K562 (cell line): ENCODE measurements around the gene MYL12A. TPM values are rescaled to one million over a fixed set of nuclear protein-coding genes. Genes with fewer than 3 reads are reported as not detected.

ENCODE experiments used
- CBX8 ChIP-seq: fragments of 200-600 bp; sonication (generic); IDR thresholded peaks from 2 replicates; pipeline ENCODE4 v1.6.1; 2012; ENCODE audit warnings: borderline replicate concordance, mixed run types, low read depth, mild to moderate bottlenecking, moderate library complexity, mixed read lengths, low read length, control low read depth, inconsistent platforms; ENCODE audit not compliant: poor library complexity, severe bottlenecking; ENCODE audit errors: extremely low read depth
- CREB3 ChIP-seq: fragments of 450-650 bp; conservative IDR thresholded peaks from 2 replicates; pipeline ENCODE4 v1.6.1; 2016; ENCODE audit warnings: missing genetic modification characterization, low read depth, mild to moderate bottlenecking, missing compliant biosample characterization, moderate library complexity
- EP400 ChIP-seq: fragments of 450-650 bp; IDR thresholded peaks from 2 replicates; pipeline ENCODE4 v1.6.1; 2017; ENCODE audit warnings: antibody characterized with exemption, mild to moderate bottlenecking, moderate library complexity
- FOXJ2 ChIP-seq: fragments of 200-800 bp; sonication (Bioruptor generic); IDR thresholded peaks from 2 replicates; pipeline ENCODE4 v1.6.1; 2016; ENCODE audit warnings: missing genetic modification characterization, missing compliant biosample characterization
- FOXK1 ChIP-seq: sonication (generic); formaldehyde crosslinking; IDR thresholded peaks from 2 replicates; pipeline ENCODE4 v1.8.0; 2022; ENCODE audit warnings: missing genetic modification reagents, mild to moderate bottlenecking, borderline replicate concordance
- GTF2A2 ChIP-seq: IDR thresholded peaks from 2 replicates; pipeline ENCODE4 v1.6.1; 2016; ENCODE audit warnings: mild to moderate bottlenecking, missing genetic modification characterization, missing compliant biosample characterization
- KLF16 ChIP-seq: IDR thresholded peaks from 2 replicates; pipeline ENCODE4 v1.6.1; 2016; ENCODE audit warnings: antibody characterized with exemption
- KLF6 ChIP-seq: fragments of 250-450 bp; sonication (Bioruptor Pico); IDR thresholded peaks from 2 replicates; pipeline ENCODE4 v1.4.0; 2020; ENCODE audit warnings: mild to moderate bottlenecking, moderate library complexity, borderline replicate concordance
- MEF2A ChIP-seq: IDR thresholded peaks from 2 replicates; pipeline ENCODE4 v1.6.1; 2011; ENCODE audit warnings: low read depth, mild to moderate bottlenecking, low read length, moderate library complexity; ENCODE audit not compliant: control insufficient read depth
- STAG1 ChIP-seq: sonication (generic); formaldehyde crosslinking; IDR thresholded peaks from 2 replicates; pipeline ENCODE4 v1.5.0; 2020; ENCODE audit warnings: missing genetic modification reagents, borderline replicate concordance
- XRCC5 ChIP-seq: fragments of 200-400 bp; formaldehyde crosslinking; IDR thresholded peaks from 2 replicates; pipeline ENCODE4 v1.6.1; 2017; ENCODE audit warnings: low read depth, mild to moderate bottlenecking, low read length
- ZKSCAN8 ChIP-seq: fragments of 200-800 bp; sonication (Bioruptor generic); IDR thresholded peaks from 2 replicates; pipeline ENCODE4 v1.6.1; 2016; ENCODE audit warnings: missing genetic modification characterization, missing compliant biosample characterization
- ZNF121 ChIP-seq: sonication (generic); formaldehyde crosslinking; conservative IDR thresholded peaks from 2 replicates; pipeline ENCODE4 v1.8.0; 2022; ENCODE audit warnings: missing genetic modification reagents
- ZNF24 ChIP-seq: fragments of 450-650 bp; IDR thresholded peaks from 2 replicates; pipeline ENCODE4 v1.6.1; 2016
- ZNF507 ChIP-seq: conservative IDR thresholded peaks from 2 replicates; pipeline ENCODE4 v1.6.1; 2017; ENCODE audit warnings: missing genetic modification characterization, missing compliant biosample characterization
- ZNF655 ChIP-seq: fragments of 250-450 bp; sonication (Bioruptor Pico); IDR thresholded peaks from 2 replicates; pipeline ENCODE4 v1.5.0; 2021
- ZSCAN29 ChIP-seq: fragments of 450-650 bp; IDR thresholded peaks from 2 replicates; pipeline ENCODE4 v1.6.1; 2017
- polyA plus RNA-seq, 8 experiments: library from polyadenylated mRNA; depleted of rRNA in 4 of 8; stranded (reverse) in 5 of 8; unstranded in 3 of 8; fragments of >200 nt; fragmentation: Nextera tagmentation in 2 of 8; fragmentation: Illumina TruSeq in 1 of 8; extraction: Ambion mirVana in 2 of 8; extraction: Trizol in 1 of 8; gene quantifications; 2 replicates each; pipeline versions ENCODE4 v1.2.1 to v1.2.3, GENCODE V29; 2011 to 2014; ENCODE audit warnings: inconsistent platforms in 1 of 8, missing spikeins in 1 of 8
- total RNA-seq, 7 experiments: library from RNA; depleted of rRNA in 6 of 7; stranded (reverse); fragments of >200 nt in 6 of 7; fragmentation: Illumina TruSeq in 2 of 7; extraction: Trizol in 2 of 7; gene quantifications; 2 replicates each; pipeline versions ENCODE4 v1.2.1 to v1.2.3, GENCODE V29; 2011 to 2021; ENCODE audit warnings: low replicate concordance in 1 of 7
- TF ChIP-seq, protein P1 (sequence below): fragments of 250-450 bp; sonication (Bioruptor Pico); IDR thresholded peaks from 2 replicates; pipeline ENCODE4 v1.8.0; 2022; ENCODE audit warnings: inconsistent platforms, mild to moderate bottlenecking, moderate library complexity, borderline replicate concordance
- TF ChIP-seq, protein P2 (sequence below): sonication (generic); formaldehyde crosslinking; IDR thresholded peaks from 2 replicates; pipeline ENCODE4 v1.8.1; 2023; ENCODE audit warnings: mild to moderate bottlenecking, missing genetic modification reagents
- TF ChIP-seq, protein P3 (sequence below): fragments of 250-450 bp; sonication (Bioruptor Pico); IDR thresholded peaks from 2 replicates; pipeline ENCODE4 v1.5.0; 2021; ENCODE audit warnings: mild to moderate bottlenecking, borderline replicate concordance

MYL12A gene
- total and polyA plus RNA-seq, 9 of the 15 experiments (the other 6 are each of a cell fraction or from before 2014, with no cell fraction given), result 308 to 1,031 (median 559) TPM

DNA sequence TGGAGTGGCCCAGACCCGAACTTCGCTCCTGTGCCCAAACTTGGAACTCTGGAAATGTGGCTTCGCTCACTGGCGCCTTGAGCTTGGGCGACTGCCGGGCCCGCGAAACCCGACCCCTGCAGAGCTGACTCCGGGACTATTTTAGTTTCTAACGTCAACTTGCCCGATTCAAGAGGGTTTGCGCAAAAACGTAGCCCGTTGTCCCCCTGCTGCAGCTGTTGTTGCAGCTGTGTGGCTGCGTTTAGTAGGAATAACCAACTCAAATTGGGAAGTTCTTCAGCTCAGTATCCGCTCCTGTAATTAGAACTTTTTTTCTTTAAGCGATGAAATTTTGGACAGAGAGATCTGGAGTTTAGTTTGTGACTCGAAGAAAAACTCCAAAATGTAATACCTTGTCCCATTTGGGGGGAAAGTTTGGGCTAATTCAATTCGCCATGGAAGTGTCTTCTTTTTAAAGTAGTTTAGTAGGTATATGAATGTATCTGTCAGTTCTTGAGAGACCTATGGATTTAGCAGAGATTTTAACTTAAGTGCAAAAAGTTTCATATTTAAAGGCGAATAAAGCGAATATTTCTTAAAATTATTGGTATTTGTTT, 559 bp downstream of the MYL12A start (continued):
- no peak for TF ChIP-seq ZNF655
- TF ChIP-seq EP400, result no peak
- TF ChIP-seq ZNF121 (CRISPR knock-in tag), result no peak; the same call in 1 of the 2 replicates
- 0 out of 2 replicates have a peak, but pooled peaks have one; percentile 27 for TF ChIP-seq MEF2A
- TF ChIP-seq, protein P1, sequence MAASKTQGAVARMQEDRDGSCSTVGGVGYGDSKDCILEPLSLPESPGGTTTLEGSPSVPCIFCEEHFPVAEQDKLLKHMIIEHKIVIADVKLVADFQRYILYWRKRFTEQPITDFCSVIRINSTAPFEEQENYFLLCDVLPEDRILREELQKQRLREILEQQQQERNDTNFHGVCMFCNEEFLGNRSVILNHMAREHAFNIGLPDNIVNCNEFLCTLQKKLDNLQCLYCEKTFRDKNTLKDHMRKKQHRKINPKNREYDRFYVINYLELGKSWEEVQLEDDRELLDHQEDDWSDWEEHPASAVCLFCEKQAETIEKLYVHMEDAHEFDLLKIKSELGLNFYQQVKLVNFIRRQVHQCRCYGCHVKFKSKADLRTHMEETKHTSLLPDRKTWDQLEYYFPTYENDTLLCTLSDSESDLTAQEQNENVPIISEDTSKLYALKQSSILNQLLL (CRISPR knock-in tag), result no peak
- TF ChIP-seq ZNF24, result peak; percentile 54; the same call in 1 of the 2 replicates
- TF ChIP-seq GTF2A2 (tag), result no peak
- TF ChIP-seq, protein P2, sequence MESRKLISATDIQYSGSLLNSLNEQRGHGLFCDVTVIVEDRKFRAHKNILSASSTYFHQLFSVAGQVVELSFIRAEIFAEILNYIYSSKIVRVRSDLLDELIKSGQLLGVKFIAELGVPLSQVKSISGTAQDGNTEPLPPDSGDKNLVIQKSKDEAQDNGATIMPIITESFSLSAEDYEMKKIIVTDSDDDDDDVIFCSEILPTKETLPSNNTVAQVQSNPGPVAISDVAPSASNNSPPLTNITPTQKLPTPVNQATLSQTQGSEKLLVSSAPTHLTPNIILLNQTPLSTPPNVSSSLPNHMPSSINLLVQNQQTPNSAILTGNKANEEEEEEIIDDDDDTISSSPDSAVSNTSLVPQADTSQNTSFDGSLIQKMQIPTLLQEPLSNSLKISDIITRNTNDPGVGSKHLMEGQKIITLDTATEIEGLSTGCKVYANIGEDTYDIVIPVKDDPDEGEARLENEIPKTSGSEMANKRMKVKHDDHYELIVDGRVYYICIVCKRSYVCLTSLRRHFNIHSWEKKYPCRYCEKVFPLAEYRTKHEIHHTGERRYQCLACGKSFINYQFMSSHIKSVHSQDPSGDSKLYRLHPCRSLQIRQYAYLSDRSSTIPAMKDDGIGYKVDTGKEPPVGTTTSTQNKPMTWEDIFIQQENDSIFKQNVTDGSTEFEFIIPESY, result 0 out of 2 replicates have a peak, but pooled peaks have one; percentile 10
- TF ChIP-seq, protein P3, sequence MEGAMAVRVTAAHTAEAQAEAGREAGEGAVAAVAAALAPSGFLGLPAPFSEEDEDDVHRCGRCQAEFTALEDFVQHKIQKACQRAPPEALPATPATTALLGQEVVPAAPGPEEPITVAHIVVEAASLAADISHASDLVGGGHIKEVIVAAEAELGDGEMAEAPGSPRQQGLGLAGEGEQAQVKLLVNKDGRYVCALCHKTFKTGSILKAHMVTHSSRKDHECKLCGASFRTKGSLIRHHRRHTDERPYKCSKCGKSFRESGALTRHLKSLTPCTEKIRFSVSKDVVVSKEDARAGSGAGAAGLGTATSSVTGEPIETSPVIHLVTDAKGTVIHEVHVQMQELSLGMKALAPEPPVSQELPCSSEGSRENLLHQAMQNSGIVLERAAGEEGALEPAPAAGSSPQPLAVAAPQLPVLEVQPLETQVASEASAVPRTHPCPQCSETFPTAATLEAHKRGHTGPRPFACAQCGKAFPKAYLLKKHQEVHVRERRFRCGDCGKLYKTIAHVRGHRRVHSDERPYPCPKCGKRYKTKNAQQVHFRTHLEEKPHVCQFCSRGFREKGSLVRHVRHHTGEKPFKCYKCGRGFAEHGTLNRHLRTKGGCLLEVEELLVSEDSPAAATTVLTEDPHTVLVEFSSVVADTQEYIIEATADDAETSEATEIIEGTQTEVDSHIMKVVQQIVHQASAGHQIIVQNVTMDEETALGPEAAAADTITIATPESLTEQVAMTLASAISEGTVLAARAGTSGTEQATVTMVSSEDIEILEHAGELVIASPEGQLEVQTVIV, result no peak
- TF ChIP-seq KLF16, result no peak
- no peak for TF ChIP-seq FOXJ2 (tag)
- no peak; the same call in 1 of the 2 replicates for TF ChIP-seq FOXK1 (CRISPR knock-in tag)
- no peak for TF ChIP-seq CREB3 (tag)
- no peak for TF ChIP-seq CBX8
- no peak for TF ChIP-seq ZNF507 (tag)
- no peak for TF ChIP-seq ZKSCAN8 (CRISPR knock-in tag)
- TF ChIP-seq ZSCAN29, result no peak
- TF ChIP-seq KLF6 (CRISPR knock-in tag), result no peak
- no peak for TF ChIP-seq XRCC5
- TF ChIP-seq STAG1 (CRISPR knock-in tag), result no peak
